ENCODE data around the gene CDON.
"Not testable (repeated sequence)": the region's sequence is repeated elsewhere in the genome, so short reads cannot be mapped to it uniquely, and the experiment has no call there.

CDON gene

DNA sequence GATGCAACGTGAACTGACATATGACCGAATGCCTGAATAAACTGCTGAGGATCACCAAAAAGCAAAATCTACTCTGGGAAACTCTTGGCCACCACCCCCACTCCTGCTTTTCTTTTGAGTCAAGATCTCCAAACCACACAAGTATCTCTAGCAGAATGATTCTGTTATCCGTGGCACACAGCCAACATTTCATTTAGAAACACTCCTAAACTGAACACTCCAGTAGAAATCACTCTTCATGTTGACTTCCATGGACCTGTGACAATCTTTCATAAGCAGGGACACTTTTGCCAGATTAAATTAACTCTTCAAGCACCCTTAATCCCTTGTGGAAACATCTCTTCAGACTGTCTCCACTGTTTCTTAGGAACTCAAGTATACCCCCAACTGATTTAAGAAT, 72.4 kb downstream of the CDON start:
- DNase-seq = no peak

- DNase-seq = no peak
Observed at GRCh38 chr11:125987066-125987641, 75.5 kb downstream of the CDON start.

- not testable (repeated sequence) for DNase-seq
Observed at GRCh38 chr11:125985956-125986355, 76.7 kb downstream of the CDON start.

DNA sequence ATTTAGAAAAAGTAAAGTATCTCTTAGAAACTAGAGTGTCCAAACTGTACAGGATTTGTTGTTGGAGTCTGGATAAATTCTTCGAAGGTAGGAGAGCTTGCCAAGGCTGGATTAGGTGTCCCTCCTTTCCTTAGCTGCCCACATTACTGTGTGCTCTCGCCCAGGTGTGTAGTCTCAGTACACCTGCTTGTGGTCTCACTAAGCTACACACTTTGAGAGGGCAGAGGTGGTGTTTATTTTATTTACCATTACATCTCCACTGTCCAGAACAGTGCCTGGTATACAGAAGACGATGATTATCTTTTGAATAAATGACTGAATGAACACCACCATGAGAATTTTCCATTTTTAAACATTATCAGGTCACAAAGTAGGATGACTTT, 80.3 kb downstream of the CDON start:
- DNase-seq = no peak

DNA sequence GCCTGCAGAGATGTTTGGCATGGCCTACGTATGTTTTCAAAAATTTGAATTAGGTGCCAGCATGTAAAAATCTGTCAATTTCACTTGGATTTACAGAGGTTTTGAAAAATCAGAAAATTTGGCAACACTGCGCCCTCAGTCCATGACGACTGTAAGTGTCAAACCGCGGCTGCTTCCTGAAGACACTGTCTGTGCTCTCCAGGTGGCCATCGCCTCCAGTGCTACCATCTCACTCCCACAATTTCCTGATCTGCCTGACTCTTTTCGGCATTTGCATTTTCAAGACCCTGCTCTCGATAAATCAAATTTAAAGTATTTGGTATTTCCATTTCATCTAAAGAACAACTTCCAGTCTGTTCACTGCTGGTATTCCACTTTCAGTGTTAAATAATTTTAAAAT, 82.2 kb downstream of the CDON start:
- no peak for DNase-seq

DNA sequence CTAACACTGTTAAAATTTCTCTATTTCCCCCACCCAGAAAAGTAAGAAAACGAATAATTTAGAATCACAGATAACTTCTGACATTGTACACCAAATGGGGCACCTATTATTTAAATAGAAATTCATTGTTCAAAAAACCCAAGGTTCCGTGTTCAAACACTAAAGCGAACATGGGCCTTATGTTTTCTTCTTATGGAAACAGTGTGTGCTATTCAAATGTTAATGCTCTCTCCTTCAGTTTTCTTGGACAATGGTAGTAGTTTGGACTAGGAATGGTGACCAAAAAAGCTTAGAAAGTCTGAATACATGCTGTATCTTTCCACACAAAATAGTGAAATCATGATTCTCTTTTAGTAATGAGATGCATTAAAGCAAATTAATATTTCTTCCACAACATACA, 83.2 kb downstream of the CDON start:
- no peak for DNase-seq

DNA sequence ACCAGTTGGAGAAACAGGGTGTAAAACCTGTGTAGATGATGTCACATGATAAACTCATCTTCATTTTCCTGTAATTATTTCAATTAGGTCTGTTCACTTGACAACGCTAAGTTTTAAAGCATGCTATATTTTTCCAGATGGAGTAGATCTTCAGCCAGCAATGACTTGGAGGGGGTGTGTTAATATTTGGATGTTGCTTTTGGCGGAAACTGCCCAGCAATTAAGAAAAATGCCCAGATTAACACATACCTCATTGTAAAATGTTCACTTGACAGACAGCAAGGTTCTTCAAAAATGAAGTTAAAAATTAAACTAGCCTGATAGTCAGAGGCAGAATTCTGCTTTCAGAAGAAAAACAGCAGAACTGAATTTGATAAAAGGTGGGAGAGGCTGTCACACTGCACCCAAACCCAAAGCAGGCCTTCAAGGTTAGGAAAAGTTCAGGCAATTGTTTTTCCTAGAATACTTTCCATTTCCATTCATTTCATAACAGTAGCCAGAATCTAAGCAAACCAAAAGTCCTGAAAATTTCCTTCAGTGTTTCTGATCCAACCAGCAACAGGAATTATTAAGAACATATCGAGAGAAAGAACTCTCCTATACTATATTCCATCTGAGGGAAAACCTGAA, 83.8 kb downstream of the CDON start:
- DNase-seq = no peak

DNA sequence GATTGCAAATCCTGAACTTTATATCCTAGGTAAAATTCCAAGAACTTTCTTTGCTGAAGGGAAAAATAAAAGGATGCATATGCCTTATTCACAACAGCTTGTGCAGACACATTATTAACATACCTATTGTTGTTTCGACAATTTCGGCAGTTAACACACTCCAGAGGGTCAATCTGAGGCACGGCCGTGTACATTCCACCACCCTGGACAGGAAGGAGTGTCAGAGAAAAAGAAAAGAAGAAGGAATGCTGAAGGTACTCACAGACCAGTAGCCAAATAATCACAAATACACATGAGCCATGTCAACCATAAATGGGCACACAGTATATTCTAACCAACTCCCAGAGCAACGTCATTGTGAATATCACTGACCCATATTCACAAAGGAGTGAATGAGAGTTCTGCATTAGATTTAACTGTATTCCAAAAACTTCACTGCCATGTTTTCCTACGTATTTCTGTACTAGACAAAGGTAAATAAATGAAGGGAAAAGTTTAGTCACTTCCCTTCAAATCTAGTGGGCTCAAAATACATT, 84.4 kb downstream of the CDON start:
- DNase-seq = no peak

DNA sequence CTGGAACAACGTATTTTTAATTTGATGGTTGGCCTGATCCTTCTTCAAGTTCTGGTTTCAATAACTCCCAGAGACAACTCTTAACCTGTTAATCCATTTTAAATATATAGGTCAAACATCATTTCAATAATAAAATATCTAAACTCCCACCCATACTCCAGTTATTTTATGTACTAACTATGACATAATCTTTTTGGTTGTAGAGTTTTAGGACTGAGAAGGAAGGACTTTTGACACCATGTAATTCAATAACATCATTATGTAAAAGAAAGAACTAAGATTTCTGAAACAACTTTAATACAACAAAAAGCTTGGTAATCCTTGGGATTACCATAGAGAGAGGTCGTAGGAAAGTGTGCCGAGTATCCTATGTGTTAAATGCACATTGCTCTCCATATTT, 85.3 kb downstream of the CDON start:
- DNase-seq = no peak

DNA sequence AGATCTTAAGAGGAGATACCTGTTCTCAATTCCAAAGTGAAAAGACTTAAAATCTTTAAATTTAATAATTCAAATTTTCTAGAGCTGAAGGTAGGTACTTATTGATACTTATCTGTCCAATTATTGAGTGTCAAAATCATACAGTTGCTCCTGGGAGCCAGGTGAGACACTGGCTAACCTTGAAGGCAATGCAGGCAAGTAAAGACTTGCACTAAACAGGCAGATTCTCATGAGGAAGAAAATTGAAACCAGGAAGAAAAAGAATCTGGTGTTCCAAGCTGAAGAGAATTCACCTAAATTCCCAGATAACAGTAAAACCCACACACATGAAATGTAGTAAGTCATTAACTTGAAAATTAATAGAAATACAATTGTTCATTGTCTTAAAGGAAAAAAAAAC, 86.5 kb downstream of the CDON start:
- DNase-seq = no peak

GRCh38 chr11:125975634-125976033, 87.0 kb downstream of the CDON start:
- DNase-seq = no peak

GRCh38 chr11:125974284-125974683, 88.4 kb downstream of the CDON start:
- DNase-seq = no peak

GRCh38 chr11:125971618-125972017, 91.0 kb downstream of the CDON start:
- no peak for DNase-seq

DNA sequence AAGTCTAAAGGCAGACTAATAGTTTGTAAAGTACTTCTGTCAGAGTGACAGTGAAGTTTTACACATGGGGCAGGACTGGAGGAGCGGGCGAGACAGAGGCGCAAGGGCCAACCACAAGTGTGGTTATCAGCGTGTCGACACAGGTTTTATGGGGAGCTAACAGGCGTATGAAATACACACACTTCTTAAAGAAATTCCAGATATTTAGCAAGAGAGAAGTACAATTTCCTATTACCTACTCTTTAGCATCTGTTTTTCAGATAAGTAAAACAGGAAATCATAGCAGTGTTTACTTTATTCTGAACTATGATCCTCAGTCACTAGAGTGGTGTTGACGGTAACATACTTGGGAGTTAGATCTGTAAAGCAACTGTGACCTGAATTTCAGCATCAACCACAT, 94.3 kb downstream of the CDON start:
- no peak for DNase-seq

GRCh38 chr11:125967515-125967914, 95.2 kb downstream of the CDON start:
- DNase-seq = no peak

DNA sequence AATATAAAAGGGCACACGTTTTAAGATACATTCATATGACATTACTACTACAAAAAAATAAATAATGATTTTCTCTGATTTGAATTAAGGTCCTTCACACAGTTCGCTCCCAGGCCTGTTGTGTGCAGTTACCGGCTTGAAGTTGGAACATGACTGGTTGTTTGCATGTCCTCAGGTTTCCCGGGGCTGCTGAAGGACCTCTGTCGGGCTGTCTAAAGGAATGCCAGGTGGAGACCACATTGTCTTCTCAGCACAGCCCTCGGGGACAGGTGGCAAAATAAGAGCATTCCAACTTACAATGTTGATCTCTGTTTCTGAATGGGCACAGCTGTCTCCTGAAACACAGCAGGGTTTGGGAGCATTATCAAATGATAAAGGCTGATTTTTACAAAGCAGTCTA, 101.9 kb downstream of the CDON start:
- DNase-seq = no peak

DNA sequence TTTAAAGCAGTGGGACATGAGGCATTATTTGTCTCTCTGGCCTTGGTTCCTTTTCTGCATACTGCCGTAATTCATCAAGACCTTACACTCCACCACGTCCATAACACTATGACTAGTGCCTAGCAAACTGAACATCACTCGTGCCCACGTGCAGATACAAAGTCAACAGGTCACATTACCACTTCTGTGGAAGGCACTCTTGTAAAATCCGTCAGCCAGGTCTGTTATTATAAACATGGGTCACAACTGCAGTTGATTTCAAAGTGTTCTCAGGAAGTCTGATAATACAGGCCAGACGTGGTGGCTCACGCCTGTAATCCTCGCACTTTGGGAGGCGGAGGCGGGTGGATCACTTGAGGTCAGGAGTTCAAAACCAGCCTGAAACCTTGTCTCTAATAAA, 102.7 kb downstream of the CDON start:
- no peak for DNase-seq

- DNase-seq = no peak
Observed at GRCh38 chr11:125959511-125959910, 103.2 kb downstream of the CDON start.

GRCh38 chr11:125958872-125959400, 103.7 kb downstream of the CDON start:
- no peak for DNase-seq

- DNase-seq = no peak
Observed at GRCh38 chr11:125957618-125958332, 104.9 kb downstream of the CDON start.

DNA sequence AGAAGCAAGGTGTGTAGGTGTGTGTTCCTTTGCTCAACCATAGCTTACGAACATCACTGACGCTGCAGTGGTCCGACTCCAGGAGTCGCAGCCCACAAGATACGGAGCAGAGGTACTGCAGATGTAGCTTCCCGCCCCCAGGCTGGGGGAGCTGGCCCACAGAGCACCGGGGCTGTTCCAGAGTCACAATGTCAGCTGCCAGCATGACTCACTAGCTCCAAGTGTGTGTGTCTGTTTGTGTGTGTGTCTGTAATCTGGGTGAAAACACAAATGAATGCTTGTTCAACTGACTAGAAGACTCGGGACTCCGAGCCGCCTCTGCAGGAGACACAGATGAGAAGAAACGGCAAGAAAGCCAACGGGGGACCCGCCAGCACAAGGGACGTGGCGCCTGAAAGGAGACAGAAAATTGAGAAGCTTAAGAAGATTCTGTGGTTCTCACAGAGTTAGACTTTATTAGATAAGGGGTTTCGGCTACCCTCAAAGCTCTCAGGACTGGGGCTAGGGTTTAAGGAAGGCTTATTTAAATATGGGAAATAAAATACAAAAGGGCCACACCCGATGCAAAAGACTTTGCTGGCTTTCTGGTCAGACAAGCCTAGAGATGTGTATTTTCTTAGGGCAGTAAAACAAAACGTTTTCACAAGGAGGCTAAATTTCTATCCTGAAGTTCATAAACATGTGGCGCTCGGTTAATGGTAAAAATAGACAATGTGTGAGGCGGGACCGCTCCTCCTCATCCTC, 106.1 kb downstream of the CDON start:
- DNase-seq = no peak

DNA sequence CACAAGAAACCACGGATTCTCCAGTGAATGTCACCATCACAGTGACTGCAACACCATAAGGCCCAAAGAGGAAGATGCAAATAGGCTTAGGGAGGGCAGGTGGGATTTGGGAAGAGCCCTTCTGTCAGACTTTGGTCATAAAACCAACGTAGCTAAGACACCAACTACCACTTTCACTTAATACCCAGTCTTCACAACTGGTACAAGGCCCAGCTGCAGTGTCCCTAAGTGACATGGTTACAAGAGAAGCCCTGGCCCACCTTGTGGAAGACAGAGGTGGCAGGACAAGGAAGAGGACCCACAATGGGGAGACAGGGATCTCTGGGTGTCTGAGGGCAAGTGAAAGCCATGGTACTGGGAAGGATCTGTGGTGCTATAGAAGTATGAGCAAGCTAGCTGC, 106.8 kb downstream of the CDON start:
- no peak for DNase-seq

DNA sequence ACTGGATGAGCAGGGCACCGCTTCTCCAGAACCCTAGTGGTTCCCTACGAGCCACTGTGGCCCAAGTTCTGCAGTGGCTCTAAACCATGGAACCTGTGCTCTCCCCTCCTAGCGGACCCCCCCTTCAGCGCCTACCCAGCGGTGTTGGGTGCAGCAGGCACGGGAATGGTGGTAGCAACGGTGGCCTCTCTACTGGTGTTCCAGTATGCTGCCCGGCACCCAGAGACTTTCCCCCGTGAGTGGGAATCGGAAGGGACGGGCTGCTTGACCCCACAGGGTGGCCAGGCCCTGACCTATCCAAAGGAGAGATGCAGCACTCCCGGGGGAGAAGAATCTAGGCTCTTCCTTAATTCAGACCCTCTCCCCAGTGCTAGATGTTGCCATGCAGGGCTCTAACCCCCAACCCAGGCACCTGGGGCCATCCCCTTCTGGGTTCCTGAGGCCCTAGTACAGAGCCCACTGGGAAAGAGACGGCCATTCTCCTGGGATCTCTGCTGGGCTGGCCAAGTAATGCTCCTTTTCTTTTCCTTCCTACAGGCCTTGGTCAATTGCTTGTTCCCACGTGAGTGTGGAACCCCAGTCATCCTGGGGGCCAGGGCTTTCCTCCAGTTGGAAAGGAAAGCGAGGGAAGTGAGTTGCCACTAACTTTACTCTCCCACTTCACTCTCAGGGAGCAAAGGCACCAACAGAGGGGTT, 107.6 kb downstream of the CDON start:
- DNase-seq = no peak

All from NCI-H510A (cell line).